Hematopoietic multipotent progenitor cell treated with erythropoietin and hydrocortisone succinate and interleukin-3 and kit ligand, for 4 days (in vitro differentiated cells): ENCODE results near the gene UFC1.
A peak's percentile ranks its signal among the peaks of the same experiment; 100 is the strongest.

ENCODE experiments used
- DNase-seq: peaks from one replicate; pipeline ENCODE4 v3.0.0-alpha.2; 2015

UFC1 gene

GRCh38 chr1:161196111-161196510, 42.3 kb downstream of the UFC1 start:
- DNase-seq, result no peak

GRCh38 chr1:161196521-161197451, 43.0 kb downstream of the UFC1 start:
- no peak for DNase-seq

- DNase-seq, result no peak
Observed at GRCh38 chr1:161197560-161198193, 43.9 kb downstream of the UFC1 start.

DNA sequence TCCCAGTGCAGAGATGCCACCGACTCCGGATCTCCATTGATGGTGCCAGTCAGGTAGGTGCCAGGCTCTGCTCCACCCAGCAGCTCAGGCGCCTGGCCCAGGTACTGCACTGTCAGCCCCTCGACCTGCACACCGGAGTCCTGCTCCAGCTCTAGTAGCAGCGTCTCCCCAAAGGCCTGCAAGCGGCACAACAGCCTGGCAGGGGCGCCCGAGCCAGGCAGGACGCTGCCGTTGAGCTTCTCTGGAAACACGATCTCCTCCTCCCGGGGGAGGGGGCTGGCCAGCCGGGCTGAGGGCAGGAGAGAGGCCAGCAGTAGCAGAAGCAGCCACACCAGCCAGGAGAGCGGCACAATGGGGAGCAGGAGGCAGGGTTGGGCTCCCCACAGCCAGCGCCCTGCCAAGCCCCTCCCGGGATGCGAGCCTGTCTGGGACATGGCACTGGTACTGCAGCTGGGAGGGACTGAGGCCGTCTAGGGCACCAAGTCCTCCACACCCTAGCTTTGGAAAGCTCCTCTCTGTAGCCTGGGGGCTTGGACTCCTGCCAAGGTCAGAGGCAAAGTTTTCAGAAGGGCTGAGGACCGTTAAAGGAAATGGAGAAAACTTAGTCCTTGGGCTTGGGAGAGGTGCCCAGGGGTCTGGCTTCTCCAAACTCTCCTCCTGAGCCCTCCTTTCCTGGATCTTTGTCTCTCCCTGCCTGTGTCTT, 44.6 kb downstream of the UFC1 start:
- DNase-seq, result peak; percentile 52

GRCh38 chr1:161198897-161199431, 45.2 kb downstream of the UFC1 start, which contains the start of gene ADAMTS4:
Gene ADAMTS4, minus strand, starts transcription at chr1:161199054. Its CDS starts 427 bp downstream, at chr1:161198627.
- no peak for DNase-seq

DNA sequence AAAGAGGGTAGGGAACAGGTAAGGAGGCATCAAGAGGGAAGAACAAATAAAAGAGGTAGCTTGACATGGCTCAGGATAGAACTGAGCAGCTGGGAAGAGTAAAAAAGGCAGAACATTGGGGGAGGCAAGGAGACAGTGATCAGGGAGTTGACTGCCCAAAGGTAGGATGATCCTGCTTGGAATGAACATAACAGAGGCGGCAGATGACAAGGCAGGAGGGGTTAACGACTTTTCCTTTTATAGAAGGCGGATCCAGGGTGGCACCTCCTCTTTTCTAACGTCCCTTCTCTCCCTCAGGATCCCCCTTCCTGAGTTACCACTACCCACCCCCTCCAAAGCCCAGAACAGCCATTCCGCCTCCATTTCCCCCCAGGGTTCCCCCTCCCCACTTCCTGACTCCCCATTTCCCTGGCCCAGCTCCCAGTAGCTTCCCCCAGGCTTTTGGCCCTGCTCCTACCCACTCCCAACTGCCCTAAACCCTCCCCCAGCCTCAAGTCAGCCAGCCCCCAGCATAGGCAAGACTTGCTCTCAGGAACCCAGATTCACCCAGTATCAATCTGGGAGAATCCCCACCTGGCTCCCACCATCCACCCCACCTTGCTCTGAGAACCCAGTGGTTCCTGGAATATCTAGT, 45.8 kb downstream of the UFC1 start:
- DNase-seq, result no peak

DNA sequence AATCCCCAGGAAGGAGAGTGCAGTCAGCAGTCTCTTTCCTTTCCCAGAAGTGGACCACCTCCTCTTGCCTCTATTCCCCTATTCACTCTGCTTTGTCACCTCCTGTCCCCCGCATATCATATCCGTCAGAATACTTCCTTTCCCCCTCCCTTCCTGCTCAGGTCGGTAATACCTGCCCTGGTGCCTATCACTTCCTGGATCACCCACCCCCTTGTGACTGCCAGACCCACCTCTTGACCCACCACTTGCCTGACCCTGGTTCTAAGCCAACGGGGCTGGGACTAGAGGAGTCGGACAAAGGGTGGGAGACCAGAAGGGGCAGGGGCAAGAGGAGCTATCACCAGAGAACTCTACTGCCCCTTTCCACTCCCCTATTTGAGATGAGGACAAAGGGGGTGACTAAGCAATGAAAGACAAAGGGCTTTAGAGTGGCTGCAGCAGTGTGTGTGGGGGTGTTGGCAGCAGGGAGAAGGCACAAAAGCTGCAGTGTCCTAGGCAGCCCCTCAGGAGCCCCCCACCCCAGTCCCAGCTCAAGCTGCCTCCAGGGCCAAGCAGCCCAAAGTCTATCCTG, 46.7 kb downstream of the UFC1 start:
- no peak for DNase-seq

GRCh38 chr1:161200992-161201835, 47.4 kb downstream of the UFC1 start:
- peak; percentile 53 for DNase-seq

DNA sequence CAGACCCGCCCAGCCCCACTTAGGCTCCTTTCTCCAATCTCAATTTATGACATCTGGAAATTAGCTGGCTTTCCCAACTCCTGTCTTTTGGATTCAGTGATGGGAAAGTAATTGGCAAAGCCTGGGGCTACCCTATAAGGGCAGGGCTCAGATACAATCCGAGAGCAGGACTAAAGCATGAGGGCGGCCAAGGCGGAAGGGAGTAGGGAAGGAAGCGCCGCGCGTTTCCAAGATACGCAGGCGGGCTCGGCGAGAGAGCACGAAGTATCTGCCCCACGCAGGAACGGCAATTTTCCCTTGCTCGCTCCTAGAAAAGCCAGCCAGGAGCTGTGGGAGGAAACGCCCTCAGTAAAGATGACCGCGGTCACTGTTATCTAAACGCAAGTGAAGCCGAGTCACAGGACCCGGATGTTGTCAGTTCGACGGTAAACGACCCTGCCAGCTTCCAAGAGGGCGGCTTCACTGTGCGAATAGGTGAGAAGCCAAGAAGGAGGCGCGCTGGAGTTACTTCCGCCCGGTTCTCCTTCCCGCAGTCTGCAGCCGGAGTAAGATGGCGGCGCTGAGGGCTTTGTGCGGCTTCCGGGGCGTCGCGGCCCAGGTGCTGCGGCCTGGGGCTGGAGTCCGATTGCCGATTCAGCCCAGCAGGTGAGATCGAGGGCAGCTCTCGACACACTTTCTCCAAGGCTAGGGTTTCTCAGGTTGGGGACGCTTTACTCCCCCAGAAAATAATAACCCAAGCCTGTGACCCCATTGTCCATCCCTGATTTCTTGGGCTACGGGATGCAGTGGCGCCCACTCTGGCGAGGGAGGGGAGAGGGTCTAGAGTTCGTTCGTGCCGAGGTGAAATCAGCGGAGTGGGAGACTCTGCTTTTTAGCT, 48.3 kb downstream of the UFC1 start, which contains the start of gene NDUFS2:
TSS of gene NDUFS2 (plus strand) at position 532 of the 877 bp plus-strand sequence. CDS start at position 551, 19 bp downstream.
- peak; percentile 100 for DNase-seq

DNA sequence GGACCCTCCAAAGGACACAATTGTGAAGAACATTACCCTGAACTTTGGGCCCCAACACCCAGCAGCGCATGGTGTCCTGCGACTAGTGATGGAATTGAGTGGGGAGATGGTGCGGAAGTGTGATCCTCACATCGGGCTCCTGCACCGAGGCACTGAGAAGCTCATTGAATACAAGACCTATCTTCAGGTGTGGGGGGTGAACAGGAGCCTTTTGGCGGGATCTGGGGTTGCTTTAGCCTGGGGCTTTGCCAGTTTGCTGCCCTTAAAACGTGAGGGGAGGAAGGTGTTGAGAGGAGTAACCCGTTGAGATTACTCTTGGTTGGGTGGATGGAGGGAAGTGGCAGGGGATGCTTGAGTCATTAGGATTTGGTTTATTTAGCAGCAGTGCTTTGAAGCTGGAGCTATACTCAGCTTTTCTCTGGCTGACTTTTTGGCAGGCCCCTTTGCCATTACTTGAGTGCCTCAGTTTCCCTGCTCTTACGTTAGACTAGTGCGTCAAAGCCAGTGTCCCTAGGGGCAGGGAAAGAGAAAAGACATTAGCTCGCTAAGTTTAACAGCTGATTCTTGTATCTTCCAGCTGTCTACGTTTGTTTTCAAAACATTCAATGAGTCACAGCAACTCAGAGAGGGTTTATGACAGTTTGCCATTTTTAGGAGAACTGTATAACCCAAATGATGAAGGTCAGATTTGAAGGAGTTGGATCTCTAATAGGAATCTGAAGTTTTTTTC, 52.8 kb downstream of the UFC1 start:
- no peak for DNase-seq

GRCh38 chr1:161207173-161207572, 53.4 kb downstream of the UFC1 start:
- no peak for DNase-seq
